OCI-LY3 (cell line): ENCODE measurements around the gene C1QTNF4.

Experiments
- CTCF ChIP-seq: fragments of 200-600, 300-600 bp; sonication (generic); IDR thresholded peaks from 2 replicates; pipeline ENCODE4 v1.5.1; 2014; ENCODE audit warnings: antibody characterized with exemption, low read length, low read depth
- EZH2phosphoT487 ChIP-seq: fragments of 200-600 bp; shearing (Covaris generic); IDR thresholded peaks from 2 replicates; pipeline ENCODE4 v1.6.1; 2018; ENCODE audit warnings: antibody characterized with exemption, mixed run types, low read depth

GRCh38 chr11:47571895-47572294 is 22.3 kb downstream of the C1QTNF4 start:
- TF ChIP-seq CTCF (no peak), EZH2phosphoT487 (no peak)
